HG03060 (cell line): Measurements from ENCODE around the gene PPP1R3F.
"Not testable (repeated sequence)": the region's sequence is repeated elsewhere in the genome, so short reads cannot be mapped to it uniquely, and the experiment has no call there.

Experiments
- ATAC-seq: cut with Tn5 transposase; IDR thresholded peaks from one replicate; pipeline ENCODE4 v1.9.1; 2021; ENCODE audit warnings: low read depth, moderate number of reproducible peaks; ENCODE audit not compliant: unreplicated experiment

The PPP1R3F gene

GRCh38 chrX:49308604-49309269, 39.1 kb downstream of the PPP1R3F start:
- no peak for ATAC-seq

DNA sequence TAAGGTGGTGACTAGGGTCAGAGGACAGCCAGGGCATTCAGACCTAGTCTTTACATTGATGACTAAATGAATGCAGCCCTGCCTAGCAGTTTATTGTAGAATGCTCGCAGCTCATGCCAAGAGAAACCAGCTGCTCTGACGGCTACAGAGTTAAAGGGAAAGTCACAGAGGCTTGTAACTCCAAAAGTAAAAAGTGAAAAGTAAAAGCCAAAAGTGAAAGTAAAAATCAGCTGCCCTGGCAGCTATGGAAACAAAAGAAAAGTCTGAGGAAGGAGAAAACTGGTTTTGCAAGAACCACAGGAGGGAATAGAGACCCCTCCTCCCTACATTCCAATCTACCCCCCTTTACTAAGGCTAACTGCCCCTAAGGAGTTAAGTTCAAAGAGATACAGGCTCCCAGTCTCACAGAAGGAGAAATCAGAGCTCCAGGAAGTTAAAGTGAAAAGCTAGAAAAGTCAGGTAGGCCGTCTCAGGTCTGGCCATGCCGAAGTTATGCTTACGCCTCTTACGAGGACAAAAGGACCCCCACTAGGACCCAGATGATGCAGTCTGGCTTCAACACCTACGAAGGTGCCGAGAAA, 39.9 kb downstream of the PPP1R3F start:
- ATAC-seq = no peak

GRCh38 chrX:49310371-49310770, 40.8 kb downstream of the PPP1R3F start:
- ATAC-seq = no peak

DNA sequence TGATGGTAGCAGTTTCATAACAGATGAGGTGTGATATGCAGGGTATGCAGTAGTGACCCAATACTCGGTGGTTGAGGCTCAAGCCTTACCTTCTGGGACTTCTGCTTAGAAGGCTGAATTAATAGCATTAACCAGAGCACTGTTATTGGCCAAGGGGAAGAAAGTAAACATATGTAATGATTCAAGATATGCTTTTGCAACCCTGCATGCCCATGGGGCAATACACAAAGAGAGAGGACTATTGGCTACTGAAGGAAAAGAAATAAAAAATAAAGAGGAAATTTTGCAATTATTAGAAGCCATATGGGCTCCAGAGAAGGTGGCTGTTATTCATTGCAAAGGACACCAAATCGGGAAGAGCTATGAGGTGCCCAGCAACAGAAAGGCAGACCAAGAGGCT, 42.6 kb downstream of the PPP1R3F start:
- no peak for ATAC-seq

DNA sequence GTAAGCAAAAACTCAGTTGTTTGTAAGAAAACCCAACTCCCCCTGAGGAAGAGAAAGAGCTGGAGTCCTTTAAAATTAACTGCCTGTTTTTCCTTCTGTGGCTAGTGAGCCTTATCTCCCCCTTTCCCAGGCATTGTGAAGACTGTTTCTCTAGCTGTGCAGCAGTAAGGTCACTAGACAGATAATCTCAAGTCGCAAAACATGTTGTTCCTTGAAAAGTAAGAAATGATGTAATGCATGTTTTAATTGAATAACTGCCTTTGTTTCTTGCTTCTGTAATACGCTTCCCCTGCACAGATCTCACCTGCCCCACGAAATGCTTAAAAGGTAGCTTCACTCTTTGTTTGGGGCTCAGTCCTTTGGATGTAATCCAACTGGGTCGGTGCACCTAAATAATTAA, 46.5 kb downstream of the PPP1R3F start:
- no peak for ATAC-seq

- not testable (repeated sequence) for ATAC-seq
Observed at GRCh38 chrX:49321737-49322136, 52.1 kb downstream of the PPP1R3F start, which contains the start of gene GAGE12J. Gene GAGE12J (plus strand): TSS chrX:49322037. CDS start chrX:49323194, 1,157 bp downstream.

DNA sequence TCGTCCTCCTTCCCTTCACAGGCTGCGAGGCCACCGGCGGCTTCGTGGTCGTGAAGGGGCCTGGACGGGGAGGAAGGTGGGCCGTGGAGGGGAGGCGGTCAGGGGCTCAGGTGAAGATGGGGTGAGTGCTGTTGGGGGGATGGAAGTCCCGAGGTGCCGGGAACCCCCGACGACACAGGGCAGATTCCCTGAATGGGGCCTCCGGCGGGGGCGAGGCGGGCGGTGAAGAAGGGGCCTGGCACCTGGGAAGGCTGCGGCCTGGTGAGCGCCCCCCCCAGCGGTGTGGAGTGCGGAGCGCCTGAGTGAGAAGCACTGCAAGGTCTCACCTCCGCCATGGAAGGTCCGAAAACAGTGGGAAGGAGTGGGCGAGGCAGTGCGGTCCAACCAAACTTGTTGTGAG, 52.7 kb downstream of the PPP1R3F start:
- not testable (repeated sequence) for ATAC-seq

GRCh38 chrX:49323735-49324134, 54.1 kb downstream of the PPP1R3F start:
- ATAC-seq = not testable (repeated sequence)

GRCh38 chrX:49330421-49330820, 60.8 kb downstream of the PPP1R3F start:
- not testable (repeated sequence) for ATAC-seq

GRCh38 chrX:49331282-49331681, 61.7 kb downstream of the PPP1R3F start, which contains the start of gene GAGE13:
Gene GAGE13 (plus strand): TSS chrX:49331582. CDS start chrX:49332738, 1,156 bp downstream.
- ATAC-seq = not testable (repeated sequence)

DNA sequence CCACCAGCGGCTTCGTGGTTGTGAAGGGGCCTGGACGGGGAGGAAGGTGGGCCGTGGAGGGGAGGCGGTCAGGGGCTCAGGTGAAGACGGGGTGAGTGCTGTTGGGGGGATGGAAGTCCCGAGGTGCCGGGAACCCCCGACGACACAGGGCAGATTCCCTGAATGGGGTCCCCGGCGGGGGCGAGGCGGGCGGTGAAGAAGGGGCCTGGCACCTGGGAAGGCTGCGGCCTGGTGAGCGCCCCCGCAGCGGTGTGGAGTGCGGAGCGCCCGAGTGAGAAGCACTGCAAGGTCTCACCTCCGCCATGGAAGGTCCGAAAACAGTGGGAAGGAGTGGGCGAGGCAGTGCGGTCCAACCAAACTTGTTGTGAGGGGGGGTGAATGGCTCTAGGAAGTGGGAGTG, 62.2 kb downstream of the PPP1R3F start:
- ATAC-seq = not testable (repeated sequence)
